AG09319 (cell line): ENCODE results near the gene TIMP2.
"Not testable (repeated sequence)": the region's sequence is repeated elsewhere in the genome, so short reads cannot be mapped to it uniquely, and the experiment has no call there.

Experiments used
- DNase-seq: peaks from one replicate; pipeline ENCODE4 v3.0.0-alpha.2; 2010; ENCODE audit warnings: low read depth; ENCODE audit errors: extremely low read depth
- TF ChIP-seq, protein P1 (sequence below): IDR thresholded peaks from 2 replicates; pipeline ENCODE4 v1.5.1; 2011; ENCODE audit warnings: low read depth, mild to moderate bottlenecking, inconsistent platforms, low read length, moderate library complexity

TIMP2 gene

DNA sequence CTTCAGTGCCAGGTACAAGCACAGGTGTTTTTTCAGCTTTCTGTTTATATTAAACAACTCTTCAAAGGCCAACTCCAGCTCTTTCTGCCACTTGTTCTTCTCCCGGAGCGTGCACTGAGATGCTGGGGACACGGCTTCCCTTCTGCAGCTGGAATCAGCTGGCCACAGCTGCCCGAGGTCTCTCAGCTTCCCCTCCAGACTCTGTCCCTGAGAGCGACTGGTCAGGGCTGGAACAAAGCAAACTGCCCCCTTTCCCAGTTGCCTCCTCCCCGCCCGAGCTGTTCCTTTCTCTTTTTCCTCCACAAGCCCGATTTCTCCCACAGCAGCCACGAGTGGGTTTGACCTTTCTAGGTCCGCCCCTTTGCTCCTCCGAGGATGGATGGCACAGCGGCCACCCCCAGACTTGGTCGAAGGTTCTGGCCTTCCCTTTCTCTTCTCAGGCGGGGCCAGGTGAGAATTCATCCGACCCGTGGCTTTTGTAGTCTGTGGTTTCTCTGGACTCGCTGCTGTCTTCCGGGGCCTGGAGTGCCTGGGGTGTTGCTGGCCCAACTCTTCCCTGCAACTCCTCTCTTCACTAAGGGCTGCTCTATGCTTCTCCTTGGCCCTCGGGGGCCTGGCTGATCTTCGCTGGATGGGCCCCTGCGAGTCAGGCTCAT, 33.7 kb downstream of the TIMP2 start:
- TF ChIP-seq, protein P1, sequence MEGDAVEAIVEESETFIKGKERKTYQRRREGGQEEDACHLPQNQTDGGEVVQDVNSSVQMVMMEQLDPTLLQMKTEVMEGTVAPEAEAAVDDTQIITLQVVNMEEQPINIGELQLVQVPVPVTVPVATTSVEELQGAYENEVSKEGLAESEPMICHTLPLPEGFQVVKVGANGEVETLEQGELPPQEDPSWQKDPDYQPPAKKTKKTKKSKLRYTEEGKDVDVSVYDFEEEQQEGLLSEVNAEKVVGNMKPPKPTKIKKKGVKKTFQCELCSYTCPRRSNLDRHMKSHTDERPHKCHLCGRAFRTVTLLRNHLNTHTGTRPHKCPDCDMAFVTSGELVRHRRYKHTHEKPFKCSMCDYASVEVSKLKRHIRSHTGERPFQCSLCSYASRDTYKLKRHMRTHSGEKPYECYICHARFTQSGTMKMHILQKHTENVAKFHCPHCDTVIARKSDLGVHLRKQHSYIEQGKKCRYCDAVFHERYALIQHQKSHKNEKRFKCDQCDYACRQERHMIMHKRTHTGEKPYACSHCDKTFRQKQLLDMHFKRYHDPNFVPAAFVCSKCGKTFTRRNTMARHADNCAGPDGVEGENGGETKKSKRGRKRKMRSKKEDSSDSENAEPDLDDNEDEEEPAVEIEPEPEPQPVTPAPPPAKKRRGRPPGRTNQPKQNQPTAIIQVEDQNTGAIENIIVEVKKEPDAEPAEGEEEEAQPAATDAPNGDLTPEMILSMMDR, result no peak
- no peak for DNase-seq

DNA sequence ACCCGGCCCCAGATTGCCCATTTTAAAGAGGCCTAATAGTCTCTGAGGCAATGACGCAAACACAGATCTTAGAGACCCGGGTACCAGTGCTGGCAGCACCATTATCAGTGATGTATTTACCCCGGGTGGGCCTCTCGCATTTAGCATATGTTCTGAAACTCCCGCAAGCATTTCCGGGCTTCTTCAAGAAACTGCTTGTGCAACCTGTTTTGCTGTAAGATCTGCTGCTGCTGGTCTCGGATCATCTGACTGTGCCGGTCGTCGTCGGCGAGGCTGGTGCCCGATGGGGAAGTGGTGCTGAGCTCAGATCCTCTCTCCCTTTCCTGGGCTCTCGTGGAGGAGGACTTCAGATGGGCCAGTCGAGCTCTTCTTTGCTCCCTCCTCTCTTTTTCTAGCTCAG, 34.7 kb downstream of the TIMP2 start:
- TF ChIP-seq, protein P1, result no peak
- DNase-seq, result no peak

DNA sequence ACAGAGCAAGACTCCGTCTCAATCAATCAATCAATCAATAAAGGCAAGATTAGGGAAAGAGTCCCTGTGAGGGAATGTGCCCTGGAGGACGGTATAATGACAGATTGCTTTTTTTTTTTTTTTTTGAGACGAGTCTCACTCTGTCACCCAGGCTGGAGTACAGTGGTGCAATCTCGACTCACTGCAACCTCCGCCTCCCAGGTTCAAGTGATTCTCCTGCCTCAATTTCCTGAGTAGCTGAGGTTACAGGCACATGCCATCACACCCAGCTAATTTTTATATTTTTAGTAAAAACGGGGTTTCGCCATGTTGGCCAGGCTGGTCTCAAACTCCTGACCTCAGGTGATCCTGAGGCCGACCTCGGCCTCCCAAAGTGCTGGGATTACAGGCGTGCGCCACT, 35.1 kb downstream of the TIMP2 start:
- not testable (repeated sequence) for DNase-seq

DNA sequence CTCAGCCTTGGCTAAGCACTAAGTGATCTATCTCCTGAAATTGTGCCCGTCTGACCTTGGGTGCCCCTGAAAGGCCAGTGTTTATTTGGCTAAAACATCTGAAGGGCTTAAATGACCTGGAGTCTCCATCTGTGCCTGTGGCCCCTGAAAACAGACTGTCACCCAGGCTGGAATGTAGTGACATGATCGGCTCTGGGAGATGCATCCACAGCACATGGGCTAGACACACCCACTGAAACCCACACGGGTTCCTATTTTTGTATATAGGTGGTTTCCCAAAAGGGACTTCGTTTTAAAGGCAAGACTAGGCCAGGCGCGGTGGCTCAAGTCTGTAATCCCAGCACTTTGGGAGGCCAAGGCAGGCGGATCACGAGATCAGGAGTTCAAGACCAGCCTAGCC, 35.7 kb downstream of the TIMP2 start:
- no peak for DNase-seq
- TF ChIP-seq, protein P1, result no peak

DNA sequence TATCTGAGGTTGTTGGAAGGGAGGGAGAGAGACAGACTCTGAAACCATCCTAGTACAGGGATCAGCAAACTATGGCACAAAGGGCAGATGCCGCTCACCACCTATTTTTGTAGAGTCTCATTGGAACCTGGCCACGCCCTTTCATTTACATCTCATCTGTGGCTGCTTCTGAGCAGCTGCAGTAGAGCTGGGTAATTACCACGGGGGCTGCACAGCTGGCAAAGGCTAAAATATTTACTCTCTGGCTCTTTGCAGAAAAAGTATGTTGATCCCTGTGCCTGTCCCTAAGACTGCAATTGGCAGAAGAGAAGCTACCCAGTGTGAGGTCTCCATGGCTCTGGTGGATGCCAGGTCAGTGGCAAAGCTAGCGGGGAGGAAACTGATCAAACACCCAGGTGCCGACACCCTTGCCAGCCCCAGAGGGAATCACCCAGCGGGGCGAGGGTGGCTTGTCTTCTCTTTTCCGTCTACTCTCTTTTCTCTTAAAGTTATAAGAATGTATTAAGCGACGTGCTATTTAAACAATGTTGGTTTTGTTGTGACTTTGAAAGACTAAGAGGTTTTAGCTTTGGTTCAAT, 36.2 kb downstream of the TIMP2 start:
- TF ChIP-seq, protein P1, result no peak
- DNase-seq, result no peak

DNA sequence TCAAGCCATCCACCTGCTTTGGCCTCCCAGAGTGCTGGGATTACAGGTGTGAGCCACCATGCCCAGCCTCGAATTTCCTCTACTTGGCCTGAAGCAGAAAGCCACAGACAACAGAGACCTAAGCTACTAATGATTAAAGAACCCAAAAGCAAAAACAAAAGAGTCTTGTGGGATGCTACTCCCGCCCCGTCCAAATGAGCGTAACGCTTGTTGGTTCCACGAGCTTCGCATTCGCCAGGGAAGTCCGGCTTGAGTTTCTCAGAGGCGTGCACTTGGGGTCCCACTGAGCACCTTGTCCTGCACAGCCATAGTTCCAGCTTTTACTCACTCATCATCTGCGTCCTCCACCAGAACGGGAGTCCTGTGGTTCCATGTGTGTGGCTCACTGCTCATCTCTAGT, 38.2 kb downstream of the TIMP2 start:
- DNase-seq, result no peak
- TF ChIP-seq, protein P1, result no peak

DNA sequence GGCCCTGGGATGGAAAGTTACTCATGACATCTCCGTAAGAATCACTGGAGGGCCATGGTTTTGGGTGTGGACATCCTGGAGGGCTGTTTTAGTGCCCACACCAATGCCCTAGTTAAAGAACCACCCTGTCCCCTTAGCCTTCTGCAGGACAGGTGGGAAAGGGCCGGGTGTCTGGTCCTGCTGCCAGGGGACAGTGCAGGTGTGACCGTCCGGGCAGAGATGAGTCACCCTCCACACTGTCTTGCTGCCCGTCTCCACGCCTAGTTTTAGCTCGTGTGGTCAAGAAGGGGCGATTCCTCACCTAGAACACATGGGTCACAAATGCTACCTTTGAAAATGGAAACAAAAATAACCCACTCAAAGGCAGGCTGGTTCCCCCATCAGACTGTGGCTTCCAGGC, 39.2 kb downstream of the TIMP2 start:
- DNase-seq, result no peak
- TF ChIP-seq, protein P1, result no peak
